Non-pigmented ciliary epithelial cell (primary cell): ENCODE results near the gene MALAT1.
"Not testable (repeated sequence)": the region's sequence is repeated elsewhere in the genome, so short reads cannot be mapped to it uniquely, and the experiment has no call there.

ENCODE experiments used
- DNase-seq: peaks from one replicate; pipeline ENCODE4 v3.0.0-alpha.2; 2010; ENCODE audit warnings: low read depth

Gene MALAT1

DNA sequence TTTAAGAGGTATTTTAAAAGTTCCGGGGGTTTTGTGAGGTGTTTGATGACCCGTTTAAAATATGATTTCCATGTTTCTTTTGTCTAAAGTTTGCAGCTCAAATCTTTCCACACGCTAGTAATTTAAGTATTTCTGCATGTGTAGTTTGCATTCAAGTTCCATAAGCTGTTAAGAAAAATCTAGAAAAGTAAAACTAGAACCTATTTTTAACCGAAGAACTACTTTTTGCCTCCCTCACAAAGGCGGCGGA is 193 bp upstream of the MALAT1 start:
- no peak for DNase-seq

DNA sequence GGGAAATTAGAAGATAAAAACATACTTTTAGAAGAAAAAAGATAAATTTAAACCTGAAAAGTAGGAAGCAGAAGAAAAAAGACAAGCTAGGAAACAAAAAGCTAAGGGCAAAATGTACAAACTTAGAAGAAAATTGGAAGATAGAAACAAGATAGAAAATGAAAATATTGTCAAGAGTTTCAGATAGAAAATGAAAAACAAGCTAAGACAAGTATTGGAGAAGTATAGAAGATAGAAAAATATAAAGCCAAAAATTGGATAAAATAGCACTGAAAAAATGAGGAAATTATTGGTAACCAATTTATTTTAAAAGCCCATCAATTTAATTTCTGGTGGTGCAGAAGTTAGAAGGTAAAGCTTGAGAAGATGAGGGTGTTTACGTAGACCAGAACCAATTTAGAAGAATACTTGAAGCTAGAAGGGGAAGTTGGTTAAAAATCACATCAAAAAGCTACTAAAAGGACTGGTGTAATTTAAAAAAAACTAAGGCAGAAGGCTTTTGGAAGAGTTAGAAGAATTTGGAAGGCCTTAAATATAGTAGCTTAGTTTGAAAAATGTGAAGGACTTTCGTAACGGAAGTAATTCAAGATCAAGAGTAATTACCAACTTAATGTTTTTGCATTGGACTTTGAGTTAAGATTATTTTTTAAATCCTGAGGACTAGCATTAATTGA is 1.0 kb downstream of the MALAT1 start:
- DNase-seq = no peak

DNA sequence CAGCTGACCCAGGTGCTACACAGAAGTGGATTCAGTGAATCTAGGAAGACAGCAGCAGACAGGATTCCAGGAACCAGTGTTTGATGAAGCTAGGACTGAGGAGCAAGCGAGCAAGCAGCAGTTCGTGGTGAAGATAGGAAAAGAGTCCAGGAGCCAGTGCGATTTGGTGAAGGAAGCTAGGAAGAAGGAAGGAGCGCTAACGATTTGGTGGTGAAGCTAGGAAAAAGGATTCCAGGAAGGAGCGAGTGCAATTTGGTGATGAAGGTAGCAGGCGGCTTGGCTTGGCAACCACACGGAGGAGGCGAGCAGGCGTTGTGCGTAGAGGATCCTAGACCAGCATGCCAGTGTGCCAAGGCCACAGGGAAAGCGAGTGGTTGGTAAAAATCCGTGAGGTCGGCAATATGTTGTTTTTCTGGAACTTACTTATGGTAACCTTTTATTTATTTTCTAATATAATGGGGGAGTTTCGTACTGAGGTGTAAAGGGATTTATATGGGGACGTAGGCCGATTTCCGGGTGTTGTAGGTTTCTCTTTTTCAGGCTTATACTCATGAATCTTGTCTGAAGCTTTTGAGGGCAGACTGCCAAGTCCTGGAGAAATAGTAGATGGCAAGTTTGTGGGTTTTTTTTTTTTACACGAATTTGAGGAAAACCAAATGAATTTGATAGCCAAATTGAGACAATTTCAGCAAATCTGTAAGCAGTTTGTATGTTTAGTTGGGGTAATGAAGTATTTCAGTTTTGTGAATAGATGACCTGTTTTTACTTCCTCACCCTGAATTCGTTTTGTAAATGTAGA is 1.7 kb downstream of the MALAT1 start:
- DNase-seq = no peak

DNA sequence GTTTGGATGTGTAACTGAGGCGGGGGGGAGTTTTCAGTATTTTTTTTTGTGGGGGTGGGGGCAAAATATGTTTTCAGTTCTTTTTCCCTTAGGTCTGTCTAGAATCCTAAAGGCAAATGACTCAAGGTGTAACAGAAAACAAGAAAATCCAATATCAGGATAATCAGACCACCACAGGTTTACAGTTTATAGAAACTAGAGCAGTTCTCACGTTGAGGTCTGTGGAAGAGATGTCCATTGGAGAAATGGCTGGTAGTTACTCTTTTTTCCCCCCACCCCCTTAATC is 2.3 kb downstream of the MALAT1 start:
- DNase-seq = no peak

DNA sequence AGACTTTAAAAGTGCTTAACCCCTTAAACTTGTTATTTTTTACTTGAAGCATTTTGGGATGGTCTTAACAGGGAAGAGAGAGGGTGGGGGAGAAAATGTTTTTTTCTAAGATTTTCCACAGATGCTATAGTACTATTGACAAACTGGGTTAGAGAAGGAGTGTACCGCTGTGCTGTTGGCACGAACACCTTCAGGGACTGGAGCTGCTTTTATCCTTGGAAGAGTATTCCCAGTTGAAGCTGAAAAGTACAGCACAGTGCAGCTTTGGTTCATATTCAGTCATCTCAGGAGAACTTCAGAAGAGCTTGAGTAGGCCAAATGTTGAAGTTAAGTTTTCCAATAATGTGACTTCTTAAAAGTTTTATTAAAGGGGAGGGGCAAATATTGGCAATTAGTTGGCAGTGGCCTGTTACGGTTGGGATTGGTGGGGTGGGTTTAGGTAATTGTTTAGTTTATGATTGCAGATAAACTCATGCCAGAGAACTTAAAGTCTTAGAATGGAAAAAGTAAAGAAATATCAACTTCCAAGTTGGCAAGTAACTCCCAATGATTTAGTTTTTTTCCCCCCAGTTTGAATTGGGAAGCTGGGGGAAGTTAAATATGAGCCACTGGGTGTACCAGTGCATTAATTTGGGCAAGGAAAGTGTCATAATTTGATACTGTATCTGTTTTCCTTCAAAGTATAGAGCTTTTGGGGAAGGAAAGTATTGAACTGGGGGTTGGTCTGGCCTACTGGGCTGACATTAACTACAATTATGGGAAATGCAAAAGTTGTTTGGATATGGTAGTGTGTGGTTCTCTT is 2.8 kb downstream of the MALAT1 start:
- no peak for DNase-seq

DNA sequence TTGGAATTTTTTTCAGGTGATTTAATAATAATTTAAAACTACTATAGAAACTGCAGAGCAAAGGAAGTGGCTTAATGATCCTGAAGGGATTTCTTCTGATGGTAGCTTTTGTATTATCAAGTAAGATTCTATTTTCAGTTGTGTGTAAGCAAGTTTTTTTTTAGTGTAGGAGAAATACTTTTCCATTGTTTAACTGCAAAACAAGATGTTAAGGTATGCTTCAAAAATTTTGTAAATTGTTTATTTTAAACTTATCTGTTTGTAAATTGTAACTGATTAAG is 3.4 kb downstream of the MALAT1 start:
- DNase-seq = no peak

DNA sequence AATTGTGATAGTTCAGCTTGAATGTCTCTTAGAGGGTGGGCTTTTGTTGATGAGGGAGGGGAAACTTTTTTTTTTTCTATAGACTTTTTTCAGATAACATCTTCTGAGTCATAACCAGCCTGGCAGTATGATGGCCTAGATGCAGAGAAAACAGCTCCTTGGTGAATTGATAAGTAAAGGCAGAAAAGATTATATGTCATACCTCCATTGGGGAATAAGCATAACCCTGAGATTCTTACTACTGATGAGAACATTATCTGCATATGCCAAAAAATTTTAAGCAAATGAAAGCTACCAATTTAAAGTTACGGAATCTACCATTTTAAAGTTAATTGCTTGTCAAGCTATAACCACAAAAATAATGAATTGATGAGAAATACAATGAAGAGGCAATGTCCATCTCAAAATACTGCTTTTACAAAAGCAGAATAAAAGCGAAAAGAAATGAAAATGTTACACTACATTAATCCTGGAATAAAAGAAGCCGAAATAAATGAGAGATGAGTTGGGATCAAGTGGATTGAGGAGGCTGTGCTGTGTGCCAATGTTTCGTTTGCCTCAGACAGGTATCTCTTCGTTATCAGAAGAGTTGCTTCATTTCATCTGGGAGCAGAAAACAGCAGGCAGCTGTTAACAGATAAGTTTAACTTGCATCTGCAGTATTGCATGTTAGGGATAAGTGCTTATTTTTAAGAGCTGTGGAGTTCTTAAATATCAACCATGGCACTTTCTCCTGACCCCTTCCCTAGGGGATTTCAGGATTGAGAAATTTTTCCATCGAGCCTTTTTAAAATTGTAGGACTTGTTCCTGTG is 3.9 kb downstream of the MALAT1 start:
- DNase-seq = no peak

DNA sequence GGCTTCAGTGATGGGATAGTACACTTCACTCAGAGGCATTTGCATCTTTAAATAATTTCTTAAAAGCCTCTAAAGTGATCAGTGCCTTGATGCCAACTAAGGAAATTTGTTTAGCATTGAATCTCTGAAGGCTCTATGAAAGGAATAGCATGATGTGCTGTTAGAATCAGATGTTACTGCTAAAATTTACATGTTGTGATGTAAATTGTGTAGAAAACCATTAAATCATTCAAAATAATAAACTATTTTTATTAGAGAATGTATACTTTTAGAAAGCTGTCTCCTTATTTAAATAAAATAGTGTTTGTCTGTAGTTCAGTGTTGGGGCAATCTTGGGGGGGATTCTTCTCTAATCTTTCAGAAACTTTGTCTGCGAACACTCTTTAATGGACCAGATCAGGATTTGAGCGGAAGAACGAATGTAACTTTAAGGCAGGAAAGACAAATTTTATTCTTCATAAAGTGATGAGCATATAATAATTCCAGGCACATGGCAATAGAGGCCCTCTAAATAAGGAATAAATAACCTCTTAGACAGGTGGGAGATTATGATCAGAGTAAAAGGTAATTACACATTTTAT is 4.6 kb downstream of the MALAT1 start:
- no peak for DNase-seq

DNA sequence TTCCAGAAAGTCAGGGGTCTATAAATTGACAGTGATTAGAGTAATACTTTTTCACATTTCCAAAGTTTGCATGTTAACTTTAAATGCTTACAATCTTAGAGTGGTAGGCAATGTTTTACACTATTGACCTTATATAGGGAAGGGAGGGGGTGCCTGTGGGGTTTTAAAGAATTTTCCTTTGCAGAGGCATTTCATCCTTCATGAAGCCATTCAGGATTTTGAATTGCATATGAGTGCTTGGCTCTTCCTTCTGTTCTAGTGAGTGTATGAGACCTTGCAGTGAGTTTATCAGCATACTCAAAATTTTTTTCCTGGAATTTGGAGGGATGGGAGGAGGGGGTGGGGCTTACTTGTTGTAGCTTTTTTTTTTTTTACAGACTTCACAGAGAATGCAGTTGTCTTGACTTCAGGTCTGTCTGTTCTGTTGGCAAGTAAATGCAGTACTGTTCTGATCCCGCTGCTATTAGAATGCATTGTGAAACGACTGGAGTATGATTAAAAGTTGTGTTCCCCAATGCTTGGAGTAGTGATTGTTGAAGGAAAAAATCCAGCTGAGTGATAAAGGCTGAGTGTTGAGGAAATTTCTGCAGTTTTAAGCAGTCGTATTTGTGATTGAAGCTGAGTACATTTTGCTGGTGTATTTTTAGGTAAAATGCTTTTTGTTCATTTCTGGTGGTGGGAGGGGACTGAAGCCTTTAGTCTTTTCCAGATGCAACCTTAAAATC is 5.3 kb downstream of the MALAT1 start:
- no peak for DNase-seq

DNA sequence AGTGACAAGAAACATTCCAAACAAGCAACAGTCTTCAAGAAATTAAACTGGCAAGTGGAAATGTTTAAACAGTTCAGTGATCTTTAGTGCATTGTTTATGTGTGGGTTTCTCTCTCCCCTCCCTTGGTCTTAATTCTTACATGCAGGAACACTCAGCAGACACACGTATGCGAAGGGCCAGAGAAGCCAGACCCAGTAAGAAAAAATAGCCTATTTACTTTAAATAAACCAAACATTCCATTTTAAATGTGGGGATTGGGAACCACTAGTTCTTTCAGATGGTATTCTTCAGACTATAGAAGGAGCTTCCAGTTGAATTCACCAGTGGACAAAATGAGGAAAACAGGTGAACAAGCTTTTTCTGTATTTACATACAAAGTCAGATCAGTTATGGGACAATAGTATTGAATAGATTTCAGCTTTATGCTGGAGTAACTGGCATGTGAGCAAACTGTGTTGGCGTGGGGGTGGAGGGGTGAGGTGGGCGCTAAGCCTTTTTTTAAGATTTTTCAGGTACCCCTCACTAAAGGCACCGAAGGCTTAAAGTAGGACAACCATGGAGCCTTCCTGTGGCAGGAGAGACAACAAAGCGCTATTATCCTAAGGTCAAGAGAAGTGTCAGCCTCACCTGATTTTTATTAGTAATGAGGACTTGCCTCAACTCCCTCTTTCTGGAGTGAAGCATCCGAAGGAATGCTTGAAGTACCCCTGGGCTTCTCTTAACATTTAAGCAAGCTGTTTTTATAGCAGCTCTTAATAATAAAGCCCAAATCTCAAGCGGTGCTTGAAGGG is 6.0 kb downstream of the MALAT1 start:
- DNase-seq = no peak

DNA sequence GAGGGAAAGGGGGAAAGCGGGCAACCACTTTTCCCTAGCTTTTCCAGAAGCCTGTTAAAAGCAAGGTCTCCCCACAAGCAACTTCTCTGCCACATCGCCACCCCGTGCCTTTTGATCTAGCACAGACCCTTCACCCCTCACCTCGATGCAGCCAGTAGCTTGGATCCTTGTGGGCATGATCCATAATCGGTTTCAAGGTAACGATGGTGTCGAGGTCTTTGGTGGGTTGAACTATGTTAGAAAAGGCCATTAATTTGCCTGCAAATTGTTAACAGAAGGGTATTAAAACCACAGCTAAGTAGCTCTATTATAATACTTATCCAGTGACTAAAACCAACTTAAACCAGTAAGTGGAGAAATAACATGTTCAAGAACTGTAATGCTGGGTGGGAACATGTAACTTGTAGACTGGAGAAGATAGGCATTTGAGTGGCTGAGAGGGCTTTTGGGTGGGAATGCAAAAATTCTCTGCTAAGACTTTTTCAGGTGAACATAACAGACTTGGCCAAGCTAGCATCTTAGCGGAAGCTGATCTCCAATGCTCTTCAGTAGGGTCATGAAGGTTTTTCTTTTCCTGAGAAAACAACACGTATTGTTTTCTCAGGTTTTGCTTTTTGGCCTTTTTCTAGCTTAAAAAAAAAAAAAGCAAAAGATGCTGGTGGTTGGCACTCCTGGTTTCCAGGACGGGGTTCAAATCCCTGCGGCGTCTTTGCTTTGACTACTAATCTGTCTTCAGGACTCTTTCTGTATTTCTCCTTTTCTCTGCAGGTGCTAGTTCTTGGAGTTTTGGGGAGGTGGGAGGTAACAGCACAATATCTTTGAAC is 6.8 kb downstream of the MALAT1 start:
- no peak for DNase-seq

DNA sequence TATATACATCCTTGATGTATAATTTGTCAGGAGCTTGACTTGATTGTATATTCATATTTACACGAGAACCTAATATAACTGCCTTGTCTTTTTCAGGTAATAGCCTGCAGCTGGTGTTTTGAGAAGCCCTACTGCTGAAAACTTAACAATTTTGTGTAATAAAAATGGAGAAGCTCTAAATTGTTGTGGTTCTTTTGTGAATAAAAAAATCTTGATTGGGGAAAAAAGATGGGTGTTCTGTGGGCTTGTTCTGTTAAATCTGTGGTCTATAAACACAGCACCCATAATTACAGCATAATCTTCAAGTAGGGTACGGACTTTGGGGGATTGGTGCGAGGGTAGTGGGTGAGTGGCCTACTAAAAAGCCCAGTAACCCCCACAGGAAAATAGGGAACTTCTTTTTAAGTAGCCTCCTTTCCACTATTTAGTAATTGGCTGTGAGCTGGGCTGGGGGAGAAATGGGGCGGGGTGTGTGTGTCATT is 7.5 kb downstream of the MALAT1 start:
- no peak for DNase-seq

DNA sequence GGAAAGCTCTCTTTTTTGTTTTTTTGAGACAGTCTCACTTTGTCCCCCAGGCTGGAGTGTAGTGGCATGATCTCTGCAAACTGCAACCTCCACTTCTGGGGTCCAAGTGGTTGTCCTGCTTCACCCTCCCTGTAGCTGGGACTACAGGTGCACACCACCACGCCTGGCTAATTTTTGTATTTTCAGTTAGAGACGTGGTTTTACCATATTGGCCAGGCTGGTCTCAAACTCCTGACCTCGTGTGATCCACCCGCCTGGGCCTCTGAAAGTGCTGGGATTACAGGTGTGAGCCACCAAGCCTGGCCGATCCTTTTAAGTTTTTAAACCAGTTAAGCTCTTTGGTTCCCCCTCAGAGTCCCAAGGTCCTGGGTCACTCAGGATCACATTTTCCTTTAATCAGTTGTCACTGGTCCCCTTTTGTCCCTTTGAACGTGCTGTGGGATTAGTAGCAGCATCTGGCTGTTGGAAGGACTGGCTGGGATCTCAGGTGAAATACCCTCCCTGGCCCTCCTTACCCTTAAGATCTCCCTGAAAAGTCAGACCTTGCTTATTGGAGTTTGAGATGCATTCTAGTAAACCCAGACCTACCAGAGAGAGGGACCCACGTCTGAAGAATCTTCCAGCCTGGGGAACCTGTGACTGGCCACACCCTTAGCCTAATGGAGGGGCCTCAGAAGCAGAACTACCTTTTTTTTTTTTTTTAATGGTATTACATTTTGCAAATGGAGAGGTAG is 8.1 kb downstream of the MALAT1 start:
- DNase-seq = no peak

DNA sequence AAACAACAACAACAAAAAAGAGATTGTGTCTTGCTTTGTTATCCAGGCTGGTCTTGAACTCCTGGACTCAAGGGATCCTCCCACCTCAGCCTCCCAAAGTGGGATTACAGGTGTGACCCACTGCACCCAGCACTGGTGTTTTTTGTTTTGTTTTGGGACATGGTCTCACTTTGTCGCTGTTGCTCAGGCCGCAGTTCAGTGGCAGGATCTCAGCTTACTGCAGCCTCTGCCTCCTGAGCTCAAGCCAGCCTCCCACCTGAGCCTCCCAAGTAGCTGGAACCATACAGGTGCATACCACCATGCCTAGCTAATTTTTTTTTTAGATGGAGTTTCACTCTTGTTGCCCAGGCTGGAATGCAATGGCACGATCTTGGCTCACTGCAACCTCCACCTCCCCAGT is 13.5 kb downstream of the MALAT1 start:
- not testable (repeated sequence) for DNase-seq

DNA sequence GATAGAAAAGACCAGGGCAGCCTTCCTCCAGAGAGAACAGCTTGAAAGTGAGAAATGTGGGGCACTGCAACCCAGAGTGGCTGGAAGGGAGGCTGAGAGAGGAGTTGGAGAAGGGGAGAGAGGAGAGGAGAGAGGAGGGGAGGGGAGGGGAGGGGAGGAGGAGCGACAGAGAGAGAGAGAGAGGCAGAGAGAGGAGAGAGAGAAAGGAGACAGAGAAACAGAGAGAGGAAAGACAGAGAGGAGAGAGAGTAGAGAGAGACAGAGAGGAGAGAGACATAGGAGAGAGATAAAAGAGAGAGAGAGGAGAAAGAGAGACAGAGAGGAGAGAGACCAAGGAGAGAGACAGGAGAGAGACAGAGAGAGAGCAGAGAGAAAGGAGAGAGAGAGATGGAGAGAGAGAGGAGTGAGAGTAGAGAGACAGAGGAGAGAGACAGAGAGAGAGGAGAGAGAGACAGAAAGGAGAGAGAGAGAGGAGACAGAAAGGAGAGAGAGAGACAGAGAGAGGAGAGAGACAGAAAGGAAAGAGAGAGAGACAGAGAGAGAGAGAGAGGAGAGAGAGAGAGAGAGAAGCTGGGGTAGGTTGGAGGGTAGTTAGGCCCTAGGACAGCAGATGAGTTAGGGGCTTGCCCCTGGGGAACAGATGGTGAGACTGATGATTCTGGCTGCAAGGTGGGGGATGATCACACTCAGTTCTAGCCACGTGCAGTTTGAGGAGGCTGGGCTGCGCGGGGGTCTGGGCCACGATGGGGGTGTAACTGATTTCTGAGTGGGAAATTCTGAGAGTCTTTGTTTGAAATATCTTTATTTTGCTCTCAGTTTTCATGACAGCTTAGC is 17.5 kb downstream of the MALAT1 start:
- no peak for DNase-seq

DNA sequence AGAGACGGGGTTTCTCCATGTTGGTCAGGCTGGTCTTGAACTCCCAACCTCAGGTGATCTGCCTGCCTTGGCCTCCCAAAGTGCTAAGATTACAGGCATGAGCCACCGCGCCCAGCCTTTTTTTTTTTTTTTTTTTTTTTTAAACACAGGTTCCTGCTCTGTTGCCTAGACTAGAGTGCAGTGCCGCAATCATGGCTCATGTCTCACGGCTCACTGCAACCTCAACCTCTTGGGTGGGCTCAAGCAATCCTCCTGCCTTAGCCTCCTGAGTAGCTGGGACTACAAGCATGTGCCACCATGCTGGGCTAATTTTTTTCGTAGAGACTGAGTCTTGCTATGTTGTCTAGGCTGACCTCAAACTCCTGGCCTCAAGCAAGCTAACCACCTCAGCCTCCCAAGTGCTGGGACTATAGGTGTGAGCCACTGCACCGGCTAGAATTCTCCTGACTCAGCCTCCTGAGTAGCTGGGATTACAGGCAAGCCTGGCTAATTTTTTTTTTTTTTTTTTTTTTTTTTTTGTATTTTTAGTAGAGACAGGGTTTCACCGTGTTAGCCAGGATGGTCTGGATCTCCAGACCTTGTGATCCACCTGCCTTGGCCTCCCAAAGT is 20.2 kb downstream of the MALAT1 start:
- DNase-seq = not testable (repeated sequence)

DNA sequence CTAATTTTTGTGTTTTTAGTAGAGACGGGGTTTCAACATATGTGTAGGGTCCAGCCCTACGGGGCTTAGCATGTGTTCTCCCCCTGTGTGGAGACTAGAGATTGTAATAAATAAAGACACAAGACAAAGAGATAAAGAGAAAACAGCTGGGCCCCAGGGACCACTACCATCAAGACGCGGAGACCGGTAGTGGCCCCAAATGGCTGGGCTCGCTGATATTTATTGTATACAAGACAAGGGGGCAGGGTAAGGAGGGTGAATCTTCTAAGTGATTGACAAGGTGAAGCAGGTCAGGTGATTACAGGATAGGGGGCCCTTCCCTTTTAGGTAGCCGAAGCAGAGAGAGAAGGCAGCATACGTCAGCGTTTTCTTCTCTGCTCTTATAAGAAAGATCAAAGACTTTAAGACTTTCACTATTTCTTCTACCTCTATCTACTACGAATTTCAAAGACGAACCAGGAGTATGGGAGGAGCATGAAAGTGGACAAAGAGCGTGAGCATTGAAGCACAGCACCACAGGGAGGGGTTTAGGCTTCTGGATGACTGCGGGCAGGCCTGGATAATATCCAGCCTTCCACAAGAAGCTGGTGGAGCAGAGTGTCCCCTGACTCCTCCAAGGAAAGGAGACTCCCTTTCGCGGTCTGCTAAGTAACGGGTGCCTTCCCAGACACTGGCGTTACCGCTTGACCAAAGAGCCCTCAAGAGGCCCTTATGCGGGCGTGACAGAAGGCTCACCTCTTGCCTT is 23.1 kb downstream of the MALAT1 start:
- DNase-seq = not testable (repeated sequence)
